Cardiac septum (tissue), 1 donor: ENCODE results near the gene UBR3. TPM values are rescaled to one million over a fixed set of nuclear protein-coding genes. Genes with fewer than 3 reads are reported as not detected.

Experiments used
- DNase-seq: peaks from one replicate; pipeline ENCODE4 v3.0.0-alpha.2; 2020; ENCODE audit warnings: low spot score
- intact Hi-C: fragments of 100-400 bp; cut with DNase I; formaldehyde crosslinking; loops from one replicate; pipeline ENCODE4 v1.14.0; 2022
- total RNA-seq: library from RNA; stranded (reverse); fragmentation: NEBNext Ultra II Directional; extraction: Animal tissue kit (Norgen Biotek cat#: 25700); gene quantifications from one replicate; pipeline ENCODE4 v1.2.1, GENCODE V29; 2021
- donor health status: DM: no; HTN: no; CAD: no.

UBR3 gene
- total RNA-seq, 1 donor from 2014 or later = 87.5 TPM

DNA sequence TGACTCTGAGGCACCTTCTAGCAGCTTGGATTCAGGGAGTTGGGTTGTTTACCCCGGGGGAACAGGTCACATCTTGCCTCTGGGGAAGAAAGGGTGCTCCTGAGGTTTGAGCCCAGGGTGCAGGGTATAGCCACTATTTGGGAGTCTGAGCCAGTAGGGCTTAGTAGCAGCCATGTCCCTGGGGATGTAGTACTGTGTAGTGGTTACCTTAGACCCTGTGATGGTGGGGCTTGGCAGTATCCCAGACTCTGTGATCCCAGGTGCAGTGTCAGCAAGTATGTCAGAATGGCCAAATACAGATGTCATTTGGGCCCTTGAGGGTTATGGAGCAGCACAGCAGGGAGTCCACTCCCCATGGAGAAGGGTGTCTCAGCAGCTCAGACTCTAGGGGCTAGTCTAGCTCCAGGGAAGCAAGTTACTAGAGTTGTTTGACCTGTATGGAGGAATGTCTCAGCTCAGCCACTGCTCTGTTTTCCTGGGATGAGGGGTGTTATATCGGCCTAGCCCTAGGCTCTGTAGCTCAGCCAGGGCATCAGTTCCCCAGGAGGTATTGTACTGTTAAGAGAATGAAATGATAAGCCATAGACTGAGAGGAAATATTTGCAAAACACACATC is 151.3 kb downstream of the UBR3 start:
- DNase-seq = no peak
- intact Hi-C loops = no loop called here

- intact Hi-C loops = no loop called here
- DNase-seq = no peak
Observed at GRCh38 chr2:169979025-169979424, 151.8 kb downstream of the UBR3 start.

DNA sequence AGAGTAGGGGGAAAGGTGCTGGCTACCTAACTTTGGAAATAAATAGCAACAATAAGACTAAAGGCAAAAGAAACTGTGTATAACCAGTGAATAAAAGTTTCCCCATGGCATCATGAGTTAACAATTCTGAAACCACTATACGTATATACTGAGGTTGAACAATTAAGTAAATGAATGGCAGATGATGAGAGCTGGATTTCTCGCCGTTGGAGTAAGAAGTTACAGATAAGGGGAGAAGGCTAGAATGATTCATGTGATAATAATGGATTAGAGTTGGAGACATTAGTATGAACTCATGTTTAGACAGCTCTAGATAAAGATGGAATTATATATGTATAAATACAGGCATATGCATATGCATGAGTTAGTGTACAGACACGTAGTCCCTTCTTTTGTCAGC is 152.7 kb downstream of the UBR3 start:
- intact Hi-C loops = no loop called here
- DNase-seq = no peak

DNA sequence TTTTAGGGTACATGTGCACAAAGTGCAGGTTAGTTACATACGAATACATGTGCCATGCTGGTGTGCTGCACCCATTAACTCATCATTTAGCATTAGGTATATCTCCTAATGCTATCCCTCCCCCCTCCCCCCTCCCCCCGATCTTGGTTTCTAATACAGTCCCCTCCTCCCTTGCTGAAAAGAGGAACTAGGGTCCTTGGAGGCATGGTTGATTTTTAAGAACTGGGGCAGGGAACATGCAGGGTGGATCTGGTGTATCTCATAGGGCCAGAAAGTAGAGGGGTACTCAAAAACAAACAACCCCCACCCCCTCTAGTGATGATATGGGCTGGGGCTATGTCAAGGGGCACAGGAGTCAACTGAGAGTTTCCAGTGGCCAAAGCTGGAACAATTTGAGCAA is 153.4 kb downstream of the UBR3 start:
- intact Hi-C loops = no loop called here

DNA sequence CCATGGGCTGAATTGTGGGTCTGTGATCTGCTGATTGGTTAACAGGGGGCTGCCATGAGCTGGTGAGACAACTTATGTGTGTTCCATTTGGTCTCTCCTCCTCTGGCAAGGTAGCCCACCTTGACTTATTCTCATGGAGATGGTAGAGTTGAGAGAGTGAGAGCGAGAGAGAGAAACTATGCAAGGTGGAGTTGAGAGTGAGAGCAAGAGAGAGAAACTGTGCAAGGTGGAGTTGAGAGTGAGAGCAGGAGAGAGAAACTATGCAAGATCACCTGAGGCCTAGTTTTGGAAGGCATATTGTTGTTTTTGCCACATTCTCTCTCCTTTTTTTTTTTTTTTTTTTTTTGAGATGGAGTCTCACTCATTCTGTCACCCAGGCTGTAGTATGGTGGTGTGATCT is 155.7 kb downstream of the UBR3 start:
- intact Hi-C loops = no loop called here
- no peak for DNase-seq

More for the DNA sequence above, 153.4 kb downstream of the UBR3 start:
- no peak for DNase-seq

DNA sequence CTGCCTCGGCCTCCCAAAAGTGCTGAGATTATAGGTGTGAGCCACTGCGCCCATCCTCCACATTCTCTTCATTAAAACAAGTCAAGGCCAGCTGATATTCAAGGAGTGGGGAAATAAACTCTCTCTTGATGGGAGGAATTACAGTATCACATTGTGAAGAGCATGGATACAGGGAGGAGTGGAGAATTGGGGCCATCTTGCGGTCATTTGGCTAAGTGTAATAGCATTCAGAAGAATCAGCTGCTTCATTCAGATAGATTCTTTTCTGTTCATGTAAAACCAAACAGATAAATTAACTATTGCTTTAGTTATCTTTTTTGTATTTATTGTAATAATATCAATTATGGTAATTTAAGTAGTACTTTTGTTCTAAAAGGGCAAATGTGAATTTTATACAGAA is 156.3 kb downstream of the UBR3 start:
- intact Hi-C loops = no loop called here
- no peak for DNase-seq

GRCh38 chr2:169984145-169984544 is 156.9 kb downstream of the UBR3 start:
- DNase-seq = no peak
- intact Hi-C loops = no loop called here

DNA sequence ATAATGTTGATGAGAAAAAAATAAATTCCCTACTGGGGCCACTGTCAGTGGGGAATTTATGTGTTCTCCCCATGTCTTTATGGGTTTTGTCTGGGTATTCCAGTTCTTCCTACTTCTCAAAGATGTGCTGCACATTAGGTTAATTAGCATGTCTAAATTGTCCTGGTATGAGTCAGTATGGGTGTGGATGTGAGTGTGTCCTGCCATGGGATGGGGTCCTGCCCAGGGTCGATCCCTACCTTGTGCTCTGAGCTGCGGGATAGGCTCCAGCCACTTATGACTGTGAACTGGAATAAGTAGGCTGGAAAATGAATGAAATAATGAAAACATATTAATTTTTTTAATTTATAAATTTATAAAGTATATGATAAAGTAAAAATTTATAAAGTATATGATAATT is 167.5 kb downstream of the UBR3 start:
- intact Hi-C loops = no loop called here
- DNase-seq = no peak

DNA sequence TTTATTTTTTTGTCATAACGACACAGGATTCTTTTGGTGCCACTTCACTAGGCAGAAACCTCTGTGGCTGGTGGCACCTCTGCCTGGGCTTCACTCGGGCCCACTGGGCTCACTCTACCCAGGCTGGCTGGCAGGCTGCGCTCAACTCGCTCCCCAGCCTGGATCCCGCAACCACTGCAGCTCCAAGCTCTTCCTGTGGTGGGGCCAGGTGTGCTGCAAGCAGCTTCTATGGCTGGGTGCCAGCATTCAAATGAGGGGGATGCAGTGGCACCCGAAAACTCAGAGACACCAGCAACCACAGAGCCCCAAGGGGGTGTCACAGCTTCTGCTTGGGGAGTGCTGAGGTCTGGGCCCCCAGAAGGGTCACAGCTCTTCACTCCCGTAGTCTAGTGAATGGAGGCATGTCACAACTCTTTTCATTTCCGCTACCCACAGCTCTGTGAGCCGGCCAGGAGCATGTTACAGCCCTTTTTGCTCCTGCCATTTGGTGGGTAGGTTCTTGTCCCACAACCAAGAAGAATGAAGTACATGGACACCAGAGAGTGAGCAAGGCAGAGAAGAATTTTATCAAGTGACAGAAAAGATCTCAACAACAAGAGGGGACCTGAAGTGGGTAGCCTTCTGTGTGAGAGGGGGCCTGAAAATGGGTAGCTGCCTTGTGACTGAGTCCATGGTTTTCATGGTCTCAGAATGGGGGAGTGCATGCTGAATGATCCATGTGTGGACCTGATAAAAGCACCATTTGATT is 170.1 kb downstream of the UBR3 start:
- no peak for DNase-seq
- intact Hi-C loops = no loop called here

GRCh38 chr2:169999054-169999453 is 171.8 kb downstream of the UBR3 start:
- DNase-seq = no peak
- intact Hi-C loops = no loop called here

GRCh38 chr2:170002096-170002495 is 174.8 kb downstream of the UBR3 start:
- intact Hi-C loops = no loop called here
- no peak for DNase-seq

GRCh38 chr2:170005702-170006101 is 178.4 kb downstream of the UBR3 start:
- intact Hi-C loops = no loop called here
- no peak for DNase-seq

GRCh38 chr2:170006587-170007325 is 179.5 kb downstream of the UBR3 start:
- no peak for DNase-seq
- intact Hi-C loops = no loop called here

DNA sequence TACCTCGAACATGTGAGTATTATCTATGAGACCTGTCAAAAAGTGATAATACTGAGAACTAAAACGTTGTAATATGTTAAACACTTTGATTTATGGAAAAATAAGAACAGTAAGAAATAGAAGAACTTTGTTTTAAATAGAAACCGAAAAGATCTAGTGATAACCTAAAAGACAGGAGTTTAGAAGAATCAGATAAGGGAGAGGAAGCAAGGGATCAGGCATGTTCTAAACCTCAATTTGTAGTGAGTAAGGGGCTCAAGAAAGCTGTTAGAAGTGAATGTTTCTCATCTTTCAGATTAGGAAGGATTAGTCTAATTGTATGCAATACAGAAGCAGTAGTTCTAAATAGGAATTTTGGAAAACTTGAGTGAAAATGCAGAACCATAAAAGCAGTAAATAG is 182.0 kb downstream of the UBR3 start:
- DNase-seq = no peak
- intact Hi-C loops = no loop called here

DNA sequence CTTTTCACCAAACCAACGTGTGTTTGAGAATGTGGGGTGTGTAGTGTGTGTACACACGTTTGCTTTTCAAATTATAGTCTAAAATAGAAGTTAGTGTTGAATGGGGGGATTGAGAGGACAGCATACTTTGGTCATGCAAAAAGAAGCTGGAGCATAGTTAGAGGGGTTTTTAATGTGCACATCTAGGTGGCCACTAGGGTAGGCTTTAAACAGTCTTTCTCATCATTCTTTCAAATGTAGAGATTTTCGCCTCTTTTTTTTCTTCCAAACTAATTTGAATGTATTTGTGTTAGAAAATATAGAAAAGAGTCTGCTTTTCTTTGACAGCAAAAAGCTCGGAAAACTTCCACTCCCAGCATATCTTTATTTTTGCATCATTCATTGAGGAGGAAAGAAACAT is 185.5 kb downstream of the UBR3 start:
- no peak for DNase-seq
- intact Hi-C loops = no loop called here

- no peak for DNase-seq
- intact Hi-C loops = no loop called here
Observed at GRCh38 chr2:170013802-170014551, 186.7 kb downstream of the UBR3 start.

GRCh38 chr2:170014769-170015168 is 187.5 kb downstream of the UBR3 start:
- DNase-seq = no peak
- intact Hi-C loops = no loop called here

GRCh38 chr2:170017860-170018532 is 190.7 kb downstream of the UBR3 start:
- intact Hi-C loops = no loop called here
- no peak for DNase-seq

DNA sequence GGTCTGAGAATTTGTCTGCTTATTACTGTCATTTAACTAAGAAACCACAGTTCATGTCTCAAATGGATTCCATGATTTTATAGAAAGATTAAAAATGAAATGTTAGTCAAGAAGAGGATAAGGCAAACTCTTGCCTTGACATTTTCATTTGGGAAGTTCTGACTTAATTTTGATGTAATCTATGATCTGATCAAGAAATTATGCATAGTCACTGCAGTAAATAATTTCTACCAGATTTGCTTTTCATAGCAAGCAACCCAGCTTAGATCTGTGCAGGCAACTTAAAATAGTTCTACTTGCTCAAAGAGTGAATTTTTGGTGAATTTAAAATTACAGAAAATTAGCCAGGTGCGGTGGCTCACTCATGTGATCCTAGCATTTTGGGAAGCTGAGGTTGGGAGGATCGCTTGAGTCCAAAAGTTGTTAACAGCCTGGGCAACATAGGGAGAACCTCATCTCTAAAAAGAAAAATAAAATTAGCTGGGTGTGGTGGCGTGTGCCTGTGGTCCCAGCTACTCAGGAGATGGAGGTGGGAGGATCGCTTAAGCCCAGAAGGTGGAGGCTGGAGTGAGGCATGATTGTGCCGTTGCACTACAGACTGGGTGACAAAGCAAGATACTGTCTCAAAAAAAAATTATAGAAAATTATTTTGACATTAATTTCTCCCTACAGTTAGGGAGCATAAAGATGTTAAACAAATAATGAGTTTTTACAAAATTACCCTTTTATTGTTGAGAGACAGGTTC is 192.0 kb downstream of the UBR3 start:
- intact Hi-C loops = no loop called here
- no peak for DNase-seq
